Measurements from ENCODE around the gene RAPGEF6.
A peak's percentile ranks its signal among the peaks of the same experiment; 100 is the strongest.
"Not testable (repeated sequence)": the region's sequence is repeated elsewhere in the genome, so short reads cannot be mapped to it uniquely, and the experiment has no call there.

RAPGEF6 gene

DNA sequence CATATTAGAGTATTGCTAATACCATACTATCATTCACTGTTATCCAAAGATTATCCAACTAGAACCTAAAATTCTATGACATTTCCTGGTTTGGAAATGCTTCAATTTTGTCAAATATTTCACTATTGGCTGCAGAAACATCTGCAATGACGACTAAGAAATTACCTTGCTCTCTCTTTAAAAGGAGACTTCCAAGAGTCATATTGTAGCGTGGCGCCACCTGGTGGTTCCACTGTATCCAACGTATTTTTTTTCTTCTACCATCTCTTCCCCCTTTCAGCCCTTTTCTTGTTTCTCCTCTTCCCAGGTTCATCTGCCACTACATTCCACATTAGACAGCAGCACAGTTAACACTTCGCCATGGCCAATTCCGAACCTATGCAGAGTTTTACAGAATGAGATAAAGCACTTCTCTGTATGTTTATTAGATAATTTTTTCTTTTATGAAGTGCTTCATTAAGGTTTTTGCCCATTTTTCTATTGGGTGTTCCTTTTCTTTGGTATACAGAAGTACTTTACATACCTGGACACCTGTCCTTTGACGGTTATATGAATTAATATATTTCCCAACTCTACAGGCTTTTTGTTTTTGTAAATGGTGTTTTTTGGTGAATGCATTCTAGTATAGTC is 217.7 kb downstream of the RAPGEF6 start:
- peak; percentile 90 for DNase-seq

DNA sequence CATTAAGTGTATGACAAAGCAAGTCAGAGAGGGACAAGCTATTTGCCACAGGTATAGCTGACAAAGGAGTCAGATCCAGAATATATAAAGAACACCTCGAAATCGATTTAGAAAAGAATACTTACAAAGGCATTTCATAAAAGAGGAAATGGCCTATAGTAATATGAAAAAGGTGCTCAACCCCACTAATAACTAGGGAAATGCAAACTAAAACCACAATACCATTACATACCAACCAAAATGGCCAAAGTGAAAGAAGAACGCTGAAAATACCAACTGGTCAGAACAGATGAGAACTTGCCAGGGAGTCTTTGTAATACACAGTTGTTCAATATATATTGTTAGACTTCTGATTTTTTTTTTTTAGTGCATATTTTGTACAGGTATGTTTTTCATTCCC is 218.3 kb downstream of the RAPGEF6 start:
- DNase-seq = no peak

DNA sequence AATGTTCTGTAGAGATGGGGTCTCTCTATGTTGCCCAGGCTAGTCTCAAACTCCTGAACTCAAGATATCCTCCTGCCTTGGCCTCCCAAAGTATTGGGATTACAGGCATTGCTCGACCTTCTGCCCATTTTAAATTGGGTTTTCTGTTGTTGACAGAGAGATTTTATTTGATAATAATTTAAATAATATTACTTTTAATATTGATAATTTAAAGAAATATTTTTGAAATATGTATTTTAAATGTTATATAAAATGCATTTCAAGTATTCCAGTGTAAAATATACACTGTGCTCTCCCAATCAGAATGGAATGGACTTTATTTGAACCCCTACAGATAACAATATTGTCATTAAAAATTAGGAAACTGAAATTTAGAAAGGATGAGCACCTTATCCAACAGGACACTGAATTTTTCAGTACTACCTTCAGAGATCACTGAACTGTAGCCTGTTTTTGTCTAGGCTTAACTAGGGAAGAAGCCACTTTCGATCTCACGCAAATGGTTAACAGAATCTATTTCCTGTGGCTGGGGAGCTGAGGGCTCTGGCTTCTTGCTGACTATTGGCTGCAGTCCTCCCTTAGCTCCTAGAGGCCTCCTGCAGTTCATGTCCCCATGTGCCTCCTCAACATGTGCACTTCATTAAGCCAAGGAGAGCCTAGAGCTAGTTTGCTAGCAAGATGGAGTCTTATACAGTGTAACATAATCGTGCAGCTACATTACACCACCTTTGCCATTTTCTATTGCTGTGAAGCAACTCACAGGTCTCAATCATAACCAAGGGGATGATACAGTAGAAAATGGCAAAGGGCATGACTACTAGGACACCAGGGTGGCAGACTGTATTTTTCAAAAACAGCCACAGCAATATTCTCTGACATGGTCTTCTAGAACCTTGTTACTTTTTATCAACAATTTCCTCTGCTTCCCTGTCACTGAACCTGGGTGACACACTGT is 221.1 kb downstream of the RAPGEF6 start:
- DNase-seq = peak; percentile 36

DNA sequence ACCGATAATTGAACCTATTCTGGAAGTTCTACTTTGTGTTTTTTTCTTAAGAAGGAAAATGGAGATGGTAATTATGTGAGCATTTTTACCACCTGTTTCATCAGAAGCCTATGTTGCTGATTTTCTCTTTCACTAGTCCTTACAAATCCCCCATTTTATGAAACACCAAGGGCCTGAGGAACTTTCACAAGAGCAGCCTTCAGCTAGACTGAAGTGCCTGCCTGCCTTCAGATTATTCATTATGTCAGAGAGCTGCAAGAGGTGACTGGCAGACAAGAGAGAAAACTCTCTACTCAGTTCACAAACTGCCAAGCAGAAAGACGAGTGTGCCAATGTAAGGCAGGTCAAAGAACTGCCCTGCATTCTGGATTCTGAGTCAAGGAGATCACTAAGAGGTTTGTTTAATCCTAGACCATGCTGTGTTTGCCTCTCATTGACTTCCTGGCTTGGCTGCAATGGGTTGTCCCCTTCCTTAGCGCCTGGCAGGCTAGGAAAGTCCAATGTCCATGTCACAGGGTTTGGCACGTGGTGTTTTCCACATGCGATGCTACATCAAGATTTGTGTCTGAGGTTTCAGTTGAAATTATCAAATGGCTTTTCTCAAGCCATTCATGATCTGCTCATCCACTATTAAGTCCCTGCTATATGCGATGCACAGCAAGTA is 227.9 kb downstream of the RAPGEF6 start:
- DNase-seq = no peak

DNA sequence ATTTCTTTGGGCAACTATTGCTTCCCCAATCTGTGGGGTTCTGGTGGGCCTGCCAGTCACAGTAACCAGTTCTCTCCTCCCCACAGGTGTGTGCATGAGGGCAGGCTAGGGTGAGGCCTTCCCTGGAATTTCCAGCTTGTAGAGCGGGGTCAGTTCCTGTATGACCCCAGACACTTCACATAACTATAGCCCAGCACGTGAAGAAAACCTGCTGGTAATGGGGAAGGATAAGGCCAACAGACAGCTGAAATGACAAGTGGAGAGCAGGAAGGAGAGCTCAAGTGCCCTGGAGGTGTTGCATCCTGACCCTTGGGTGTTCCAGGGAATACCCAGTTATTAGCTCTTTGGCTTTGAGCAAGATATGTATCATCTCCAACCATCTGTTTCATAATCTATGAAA is 229.0 kb downstream of the RAPGEF6 start:
- DNase-seq = no peak

DNA sequence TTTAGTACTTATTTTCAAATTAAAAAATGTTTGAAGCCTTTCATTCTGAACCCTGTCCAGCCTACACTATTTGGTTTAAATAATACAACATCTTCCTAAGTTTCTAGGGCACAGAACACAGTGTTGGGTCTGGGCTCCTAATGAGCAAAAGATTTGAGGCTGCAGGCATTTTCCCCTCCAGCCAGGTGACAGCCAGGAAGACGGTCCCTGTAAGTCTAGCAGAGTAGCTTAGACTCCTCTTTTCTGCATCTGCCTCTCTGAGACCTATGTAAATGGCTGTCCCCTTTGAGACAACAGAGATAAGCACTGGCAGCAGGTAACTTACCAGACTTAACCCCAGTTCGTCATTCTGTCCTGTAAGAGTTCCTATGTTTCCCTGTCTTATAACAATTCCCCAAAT is 229.4 kb downstream of the RAPGEF6 start:
- DNase-seq = no peak

DNA sequence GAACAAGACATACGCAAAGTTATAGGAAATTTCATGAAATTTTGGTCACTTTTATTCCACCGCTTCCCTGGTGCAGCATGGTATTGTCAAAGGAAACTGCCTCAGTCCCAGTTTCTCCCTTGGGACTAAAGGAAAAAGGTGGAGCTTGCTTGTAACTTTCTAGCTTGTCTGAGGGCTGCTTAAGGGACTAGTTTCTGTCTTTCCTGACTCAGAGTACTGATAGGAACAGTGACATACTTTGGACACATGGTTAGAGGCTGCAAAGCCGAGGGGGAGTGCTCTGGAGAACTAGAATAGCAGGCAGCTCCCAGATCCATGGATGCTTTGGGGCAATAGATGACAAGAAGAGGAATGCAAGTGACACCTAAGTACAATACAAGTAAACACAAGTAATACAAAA is 234.4 kb downstream of the RAPGEF6 start:
- no peak for DNase-seq

DNA sequence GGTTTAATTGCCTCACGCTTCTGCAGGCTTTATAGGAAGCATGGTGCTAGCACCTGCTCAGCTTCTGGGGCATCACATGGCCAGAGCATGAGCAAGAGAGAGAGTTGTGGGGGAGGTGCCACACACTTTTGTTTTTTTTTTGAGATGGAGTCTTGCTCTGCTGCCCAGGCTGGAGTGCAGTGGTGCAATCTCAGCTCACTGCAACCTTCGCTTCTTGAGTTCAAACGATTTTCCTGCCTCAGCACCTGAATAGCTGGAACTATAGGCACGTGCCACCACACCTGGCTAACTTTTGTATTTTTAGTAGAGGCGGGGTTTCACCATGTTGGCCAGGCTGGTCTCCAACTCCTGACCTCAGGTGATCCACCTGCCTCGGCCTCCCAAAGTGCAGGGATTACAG is 236.0 kb downstream of the RAPGEF6 start:
- not testable (repeated sequence) for DNase-seq

DNA sequence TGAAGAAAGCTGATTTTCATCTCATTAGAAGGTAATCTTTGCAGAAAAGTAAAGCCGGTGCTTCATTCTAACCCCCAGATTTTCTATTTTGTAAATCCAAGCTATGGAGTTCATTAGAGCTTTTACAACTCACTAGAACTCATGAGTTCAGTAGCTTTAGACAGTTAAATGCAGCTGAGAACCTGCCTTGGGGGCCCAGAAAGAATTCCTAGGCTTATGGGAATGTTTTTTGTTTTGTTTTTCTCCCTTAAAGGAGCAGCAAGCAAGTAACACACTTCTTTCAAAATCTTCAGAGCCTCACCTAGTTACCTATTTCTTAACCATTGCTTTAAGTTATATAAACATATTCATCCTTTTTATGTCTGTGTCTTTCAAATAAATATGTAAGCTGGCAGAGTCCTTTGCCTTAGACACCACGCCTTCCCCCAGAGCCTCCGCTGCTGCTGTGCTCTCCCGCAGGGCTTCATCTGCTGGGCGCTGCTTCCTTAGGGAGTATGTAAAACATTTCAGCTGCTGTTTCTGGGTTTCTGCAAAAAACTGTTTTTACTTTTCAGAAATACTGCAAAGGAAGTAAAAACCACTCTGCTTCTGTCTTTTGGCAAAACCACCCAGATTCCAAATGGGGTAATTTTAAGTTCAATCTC is 238.3 kb downstream of the RAPGEF6 start:
- DNase-seq = no peak

DNA sequence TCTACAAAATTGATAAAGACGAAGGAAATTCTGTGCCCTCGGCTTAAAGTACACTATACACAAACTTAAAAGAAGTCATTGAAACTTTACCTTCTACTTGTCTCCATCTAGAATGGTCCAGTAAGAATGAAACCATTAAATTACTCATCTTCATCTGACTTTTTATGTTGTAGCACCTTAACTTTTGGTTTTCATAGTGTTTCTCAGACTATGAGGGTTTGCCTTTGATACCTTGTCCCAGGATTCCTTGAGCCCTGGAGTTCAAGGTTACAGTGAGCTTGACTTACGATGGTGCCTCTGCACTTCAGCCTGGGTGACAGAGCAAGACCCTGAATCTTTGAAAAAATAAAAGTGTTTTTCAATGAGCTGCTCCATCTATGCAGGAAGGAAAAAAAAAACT is 239.0 kb downstream of the RAPGEF6 start:
- DNase-seq = no peak

DNA sequence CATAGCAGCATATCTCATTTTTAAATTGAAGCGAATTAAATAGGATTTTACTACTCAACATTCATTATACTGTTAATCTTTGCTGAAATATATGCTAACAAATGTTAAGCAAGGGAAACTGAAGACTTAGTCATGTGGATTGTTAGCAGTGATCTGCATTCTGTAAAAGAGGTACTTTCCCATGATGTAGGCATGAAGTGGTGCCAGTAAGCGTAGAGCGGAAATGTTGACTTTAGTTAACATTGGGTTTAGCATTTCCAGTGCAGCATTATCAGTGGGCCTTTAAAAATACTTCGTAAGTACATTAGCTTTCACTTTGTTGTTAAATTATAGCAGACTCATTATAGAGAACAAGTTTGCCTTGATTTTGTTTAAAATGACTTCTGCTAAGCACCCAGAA is 240.9 kb downstream of the RAPGEF6 start:
- DNase-seq = peak; percentile 46

DNA sequence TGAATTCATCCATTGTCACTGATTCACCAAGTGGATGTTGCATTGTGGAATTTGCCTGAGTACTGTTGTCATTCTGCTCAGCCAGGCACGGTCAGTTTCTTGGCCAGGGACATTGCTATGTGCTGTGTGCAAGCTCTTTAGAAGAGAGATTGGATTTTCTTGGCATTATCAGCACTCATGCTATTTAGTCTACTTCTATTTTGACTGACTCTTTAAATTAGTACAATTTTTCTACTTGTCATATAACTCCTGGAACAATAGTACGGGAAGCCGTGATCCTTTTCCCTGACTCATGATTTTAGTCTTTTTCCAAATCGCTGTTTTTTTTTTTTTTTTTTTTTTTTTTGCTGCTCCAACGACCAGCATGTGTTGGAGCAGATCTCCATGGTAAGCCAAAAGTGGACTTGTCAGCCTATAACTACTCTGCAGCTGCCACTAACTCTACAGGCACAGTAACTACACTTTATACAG is 241.5 kb downstream of the RAPGEF6 start:
- DNase-seq = no peak

DNA sequence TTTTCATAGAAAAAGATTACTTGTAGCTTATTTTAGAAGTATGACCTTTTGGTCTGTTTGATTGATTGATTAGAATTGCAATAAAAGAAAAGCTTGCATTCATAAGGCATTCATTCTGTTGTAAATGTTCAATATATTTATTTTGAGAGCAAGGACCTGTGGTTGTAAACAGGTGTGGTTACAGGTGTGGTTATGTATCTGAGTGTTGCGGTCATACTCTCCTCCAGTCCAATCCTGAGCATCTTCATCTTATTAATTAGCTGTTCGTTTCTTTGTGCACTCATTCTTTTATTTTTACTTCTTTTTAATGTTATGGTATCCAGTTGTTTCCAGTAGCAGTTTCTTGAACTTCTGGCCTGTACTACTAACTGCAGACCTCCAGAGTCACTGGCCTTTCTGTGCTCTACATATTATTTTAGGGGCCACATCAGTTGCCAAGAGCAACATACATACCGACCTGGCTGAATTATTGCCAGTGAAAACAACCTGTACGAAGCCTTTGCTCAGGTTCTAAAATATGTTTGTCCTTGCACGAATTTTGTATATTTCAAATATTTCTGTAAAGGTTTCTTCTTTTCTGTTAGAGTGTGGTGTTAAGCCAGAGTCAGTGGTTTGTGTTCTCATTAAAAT is 242.4 kb downstream of the RAPGEF6 start:
- no peak for DNase-seq

DNA sequence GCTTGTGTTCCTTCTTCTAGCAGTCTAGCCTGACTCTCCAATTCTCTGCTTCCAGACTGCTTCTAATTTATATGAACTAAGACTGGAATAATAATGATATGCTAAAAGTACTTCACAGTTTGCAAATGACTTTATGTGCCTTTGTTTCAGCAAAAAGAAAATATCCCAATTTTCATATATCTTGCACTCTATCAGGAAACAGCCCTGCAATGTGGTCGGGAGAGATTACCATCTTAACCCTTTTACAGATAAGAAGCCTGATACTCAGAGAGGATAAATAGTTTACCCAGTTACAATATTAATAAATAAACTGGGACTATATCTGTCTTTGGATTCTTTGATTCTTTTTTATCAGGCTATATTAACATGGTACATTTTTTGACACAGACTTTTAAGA is 245.2 kb downstream of the RAPGEF6 start:
- no peak for DNase-seq

DNA sequence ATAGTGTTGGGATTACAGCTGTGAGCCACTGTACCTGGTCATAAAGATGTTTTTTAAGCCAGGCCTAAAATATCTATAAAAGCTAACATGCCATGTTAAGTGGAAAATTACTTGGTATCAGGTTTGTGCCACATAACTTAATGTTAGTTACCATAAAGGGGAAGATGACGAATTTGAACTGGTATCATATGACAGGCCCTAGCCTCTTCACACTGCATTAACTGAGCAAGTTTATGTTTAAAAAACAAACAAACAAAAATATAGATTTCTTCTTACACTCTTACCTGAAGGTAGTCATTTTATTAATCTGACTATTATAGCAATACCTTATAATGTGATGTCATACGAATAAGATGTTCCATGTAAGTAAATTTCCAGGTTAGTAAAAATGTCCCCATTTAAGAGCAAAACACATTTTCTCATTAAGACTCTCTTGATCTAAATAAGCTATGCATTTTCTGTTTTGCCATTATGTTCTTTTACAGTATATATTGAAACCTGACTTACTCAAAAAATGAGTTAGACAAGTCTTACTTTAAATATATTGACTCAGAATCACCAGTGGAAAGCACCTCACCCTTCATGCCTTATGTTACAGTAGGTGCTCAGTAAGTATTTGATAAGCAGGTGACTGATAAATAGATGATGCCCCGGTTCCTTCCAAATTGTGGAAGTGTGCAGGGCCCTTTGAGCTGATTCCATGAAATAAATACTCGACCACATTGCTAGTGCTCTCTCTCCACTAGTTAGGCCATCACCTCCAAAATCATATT is 245.7 kb downstream of the RAPGEF6 start:
- DNase-seq = peak; percentile 29

DNA sequence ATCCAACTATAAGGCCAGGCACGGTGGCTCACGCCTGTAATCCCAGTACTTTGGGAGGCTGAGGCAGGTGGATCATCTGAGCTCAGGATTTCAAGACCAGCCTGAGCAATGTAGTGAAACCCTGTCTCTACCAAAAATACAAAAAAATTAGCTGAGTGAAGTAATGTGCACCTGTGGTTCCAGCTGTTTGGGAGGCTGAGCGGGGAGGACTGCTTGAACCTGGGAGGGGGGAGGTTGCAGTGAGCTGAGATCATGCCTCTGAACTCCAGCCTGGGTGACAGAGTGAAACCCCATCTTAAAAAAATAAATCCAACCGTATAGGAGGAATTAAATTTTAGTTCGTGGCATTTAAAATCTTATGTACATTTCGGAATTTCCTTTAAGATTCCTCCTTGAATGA is 247.8 kb downstream of the RAPGEF6 start:
- no peak for DNase-seq

DNA sequence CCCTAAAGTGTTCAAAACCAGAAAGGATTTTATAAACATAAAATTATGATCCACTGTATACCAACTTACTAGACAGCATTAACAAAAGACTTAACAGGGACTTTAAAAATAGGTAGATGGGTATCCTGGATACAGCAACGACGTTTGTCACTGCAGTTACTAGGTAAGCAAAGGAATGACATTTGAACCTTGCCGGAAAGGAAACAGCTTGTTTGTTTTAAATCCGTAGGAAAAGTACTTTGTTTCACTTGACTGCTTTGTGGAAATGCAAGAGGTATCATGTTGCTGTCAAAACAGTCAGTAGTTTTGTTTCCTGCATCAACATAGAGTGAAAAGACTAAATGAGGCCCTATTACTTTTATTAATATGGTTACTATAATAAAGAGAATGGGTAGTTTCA is 248.2 kb downstream of the RAPGEF6 start:
- no peak for DNase-seq

DNA sequence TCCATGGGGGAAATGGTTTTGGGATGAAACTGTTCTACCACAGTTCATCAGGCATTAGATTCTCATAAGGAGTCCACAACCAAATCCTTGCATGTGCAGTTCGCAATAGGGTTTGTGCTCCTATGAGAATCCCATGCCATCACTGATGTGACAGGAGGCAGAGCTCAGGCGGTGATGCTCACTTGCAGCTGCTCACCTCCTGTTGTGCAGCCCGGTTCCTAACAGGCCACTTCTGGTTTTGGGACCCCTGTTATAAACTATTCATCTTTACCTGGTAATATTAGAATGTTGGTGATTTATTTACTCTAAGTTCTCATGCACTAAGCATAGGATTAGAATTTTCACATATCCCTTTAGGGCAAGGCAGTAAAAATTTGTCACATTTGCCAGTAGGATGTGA is 248.9 kb downstream of the RAPGEF6 start:
- no peak for DNase-seq

DNA sequence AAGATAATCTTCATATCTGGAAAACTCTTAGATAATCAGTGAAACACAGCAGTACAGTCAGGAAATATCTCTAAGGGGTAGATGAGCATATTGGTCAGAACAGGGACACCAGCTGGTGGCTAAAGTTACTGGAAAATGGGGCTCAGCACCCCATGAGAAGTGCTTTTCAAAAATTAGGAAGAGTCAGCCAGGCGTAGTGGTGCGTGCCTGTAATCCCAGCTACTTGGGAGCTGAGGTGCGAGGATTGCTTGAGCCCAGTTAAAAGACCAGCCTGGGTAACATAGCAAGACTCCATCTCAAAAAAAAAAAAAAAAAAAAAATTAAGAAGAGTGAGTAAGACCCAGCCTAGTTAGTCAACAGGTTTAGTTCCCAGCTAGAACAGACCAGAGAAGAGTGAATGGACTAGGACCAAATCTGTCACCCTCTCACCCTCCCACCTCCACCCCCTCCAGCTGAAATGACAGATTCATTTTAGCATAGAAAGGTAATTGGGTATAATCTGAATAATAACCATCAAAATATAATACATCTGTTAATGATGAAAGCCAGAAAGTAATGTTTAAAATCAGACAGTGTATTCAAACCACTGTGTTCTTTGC is 250.3 kb downstream of the RAPGEF6 start:
- peak; percentile 65 for DNase-seq

DNA sequence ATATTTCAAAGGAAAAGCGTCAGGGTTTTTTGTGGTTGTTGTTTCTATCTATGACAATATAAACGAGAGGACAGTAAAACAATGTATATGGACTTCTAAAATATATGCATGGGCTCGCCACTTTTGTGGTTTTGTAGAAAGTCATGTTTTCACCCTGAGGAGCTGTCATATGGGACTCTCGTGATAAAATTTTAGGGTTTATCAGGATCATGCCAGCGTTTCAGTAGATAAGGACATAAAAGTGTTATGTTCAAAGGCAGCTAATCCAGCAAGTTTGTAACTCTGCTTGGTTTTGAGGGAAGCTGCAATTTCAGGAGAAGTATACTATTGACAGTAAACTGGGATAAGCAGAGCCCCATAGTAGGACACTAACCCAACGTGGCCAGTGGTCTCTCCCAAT is 250.9 kb downstream of the RAPGEF6 start:
- no peak for DNase-seq

All from activated CD4-positive, alpha-beta T cell treated with anti-CD3 and anti-CD28 coated beads for 48 hours (primary cell).